HepG2 (cell line): Measurements from ENCODE around the gene PNLDC1.
"Not testable (repeated sequence)": the region's sequence is repeated elsewhere in the genome, so short reads cannot be mapped to it uniquely, and the experiment has no call there.

Experiments used
- FOXM1 ChIP-seq: sonication (generic); formaldehyde crosslinking; IDR thresholded peaks from 2 replicates; pipeline ENCODE4 v1.5.0; 2020; ENCODE audit warnings: missing genetic modification reagents
- NPAS2 ChIP-seq: sonication (generic); formaldehyde crosslinking; IDR thresholded peaks from 2 replicates; pipeline ENCODE4 v1.8.0; 2022; ENCODE audit warnings: mild to moderate bottlenecking, missing genetic modification reagents, borderline replicate concordance
- POLR2A ChIP-seq, 2 experiments: IDR thresholded peaks; 2 replicates each; pipeline ENCODE4 v1.6.1; 2011; ENCODE audit warnings: low read depth in 2 of 2, low read length in 2 of 2, mild to moderate bottlenecking in 1 of 2, moderate library complexity in 1 of 2; ENCODE audit not compliant: insufficient read depth in 1 of 2
- SNAPC5 ChIP-seq: sonication (generic); formaldehyde crosslinking; IDR thresholded peaks from 2 replicates; pipeline ENCODE4 v1.8.1; 2023; ENCODE audit warnings: mild to moderate bottlenecking, missing genetic modification reagents, borderline replicate concordance
- ZNF274 ChIP-seq: sonication (generic); formaldehyde crosslinking; IDR thresholded peaks from 2 replicates; pipeline ENCODE4 v1.5.1; 2020; ENCODE audit warnings: mild to moderate bottlenecking, missing genetic modification reagents
- ZNF414 ChIP-seq: sonication (generic); formaldehyde crosslinking; IDR thresholded peaks from 2 replicates; pipeline ENCODE4 v1.5.0; 2020; ENCODE audit warnings: missing genetic modification reagents

DNA sequence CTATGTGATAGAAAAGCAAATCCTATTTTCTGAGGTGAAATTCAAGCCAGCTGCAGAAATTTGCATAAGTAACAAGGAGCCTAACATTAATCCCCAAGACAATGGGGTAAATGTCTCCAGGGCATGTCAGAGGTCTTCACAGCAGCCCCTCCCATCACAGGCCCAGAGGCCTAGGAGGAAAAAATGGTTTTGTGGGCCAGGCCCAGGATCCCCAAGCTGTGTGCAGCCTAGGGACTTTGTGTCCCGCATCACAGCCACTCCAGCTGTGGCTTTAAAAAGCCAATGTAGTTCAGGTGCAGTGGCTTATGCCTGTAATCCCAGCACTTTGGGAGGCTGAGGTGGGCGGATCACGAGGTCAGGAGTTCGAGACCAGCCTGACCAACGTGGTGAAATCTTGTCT lies 48.5 kb downstream of the PNLDC1 start:
- not testable (repeated sequence) for TF ChIP-seq ZNF274 (CRISPR knock-in tag); ZNF414; FOXM1; SNAPC5 (CRISPR knock-in tag); POLR2A (IDR thresholded peaks at IDR 0.05; ENCODE audit: insufficient read depth in 1 of 2, low read depth in 2 of 2, low read length in 2 of 2); NPAS2 (CRISPR knock-in tag)
